Neural progenitor cell (in vitro differentiated cells): Measurements from ENCODE around the gene ATP4A. TPM values are rescaled to one million over a fixed set of nuclear protein-coding genes. Genes with fewer than 3 reads are reported as not detected.
A peak's percentile ranks its signal among the peaks of the same experiment; 100 is the strongest.

Experiments
- DNase-seq: peaks from one replicate; pipeline ENCODE4 v3.0.0-alpha.2; 2016; ENCODE audit warnings: low spot score
- H2AFZ ChIP-seq: fragments of 200-600 bp; sonication (generic); replicated peaks from 2 replicates; pipeline ENCODE4 v1.6.1; 2016; ENCODE audit warnings: antibody characterized with exemption
- H3F3A ChIP-seq: fragments of 200-600 bp; sonication (generic); 2 replicates; pipeline ENCODE4 v1.6.1; 2016; ENCODE audit warnings: antibody characterized with exemption, low read depth
- H3K27ac ChIP-seq: fragments of 200-600 bp; sonication (generic); 2 replicates; pipeline ENCODE4 v1.5.1; 2016; ENCODE audit warnings: mild to moderate bottlenecking
- H3K27me3 ChIP-seq: fragments of 200-600 bp; sonication (generic); 2 replicates; pipeline ENCODE4 v1.6.1; 2016; ENCODE audit warnings: mild to moderate bottlenecking, moderate library complexity
- H3K36me3 ChIP-seq: fragments of 200-600 bp; sonication (generic); 2 replicates; pipeline ENCODE4 v1.5.1; 2016
- H3K4me1 ChIP-seq: fragments of 200-600 bp; sonication (generic); 2 replicates; pipeline ENCODE4 v1.6.1; 2016; ENCODE audit warnings: mixed run types
- H3K4me2 ChIP-seq: fragments of 200-600 bp; sonication (generic); 2 replicates; pipeline ENCODE4 v1.6.1; 2016
- H3K4me3 ChIP-seq: fragments of 200-600 bp; sonication (generic); 2 replicates; pipeline ENCODE4 v1.5.1; 2016
- H3K79me2 ChIP-seq: fragments of 200-600 bp; sonication (generic); 2 replicates; pipeline ENCODE4 v1.6.1; 2016; ENCODE audit warnings: low read depth
- H3K9ac ChIP-seq: fragments of 200-600 bp; sonication (generic); 2 replicates; pipeline ENCODE4 v1.6.1; 2016
- H3K9me3 ChIP-seq: fragments of 200-600 bp; sonication (generic); 2 replicates; pipeline ENCODE4 v1.5.1; 2016; ENCODE audit warnings: low read depth
- H4K20me1 ChIP-seq: fragments of 200-600 bp; sonication (generic); 2 replicates; pipeline ENCODE4 v1.6.1; 2016; ENCODE audit warnings: low read depth
- H3K27ac Mint-ChIP-seq: 3 replicates; pipeline ENCODE4 v1.8.0; 2021; ENCODE audit warnings: mixed read lengths
- H3K27me3 Mint-ChIP-seq: 2 replicates; pipeline ENCODE4 v1.8.0; 2022; ENCODE audit warnings: low read depth, mild to moderate bottlenecking, inconsistent platforms, moderate library complexity, mixed read lengths; ENCODE audit not compliant: insufficient read depth
- H3K36me3 Mint-ChIP-seq: 3 replicates; pipeline ENCODE4 v1.8.0; 2021; ENCODE audit warnings: mixed read lengths
- H3K4me1 Mint-ChIP-seq: 3 replicates; pipeline ENCODE4 v1.8.0; 2021; ENCODE audit warnings: mixed read lengths
- H3K4me3 Mint-ChIP-seq: 3 replicates; pipeline ENCODE4 v1.8.0; 2021; ENCODE audit warnings: mild to moderate bottlenecking, moderate library complexity, mixed read lengths
- H3K9me3 Mint-ChIP-seq: 3 replicates; pipeline ENCODE4 v1.8.0; 2020; ENCODE audit warnings: mixed read lengths
- CTCF ChIP-seq: fragments of 200-600 bp; sonication (generic); IDR thresholded peaks from 2 replicates; pipeline ENCODE4 v1.5.1; 2017; ENCODE audit warnings: antibody characterized with exemption, mild to moderate bottlenecking
- EZH2 ChIP-seq: fragments of 200-600 bp; sonication (generic); IDR thresholded peaks from 2 replicates; pipeline ENCODE4 v1.6.1; 2017; ENCODE audit warnings: antibody characterized with exemption, mild to moderate bottlenecking, moderate library complexity
- EZH2phosphoT487 ChIP-seq: fragments of 200-600 bp; sonication (generic); IDR thresholded peaks from 2 replicates; pipeline ENCODE4 v1.6.1; 2017; ENCODE audit warnings: antibody characterized with exemption
- total RNA-seq: library from RNA; depleted of rRNA; stranded (reverse); fragments of >200 nt; gene quantifications from 2 replicates; pipeline ENCODE4 v1.2.3, GENCODE V29; 2015; ENCODE audit warnings: low replicate concordance

The ATP4A gene
- 0.12 TPM in 1 of 2 replicates, not detected in the other for total RNA-seq

DNA sequence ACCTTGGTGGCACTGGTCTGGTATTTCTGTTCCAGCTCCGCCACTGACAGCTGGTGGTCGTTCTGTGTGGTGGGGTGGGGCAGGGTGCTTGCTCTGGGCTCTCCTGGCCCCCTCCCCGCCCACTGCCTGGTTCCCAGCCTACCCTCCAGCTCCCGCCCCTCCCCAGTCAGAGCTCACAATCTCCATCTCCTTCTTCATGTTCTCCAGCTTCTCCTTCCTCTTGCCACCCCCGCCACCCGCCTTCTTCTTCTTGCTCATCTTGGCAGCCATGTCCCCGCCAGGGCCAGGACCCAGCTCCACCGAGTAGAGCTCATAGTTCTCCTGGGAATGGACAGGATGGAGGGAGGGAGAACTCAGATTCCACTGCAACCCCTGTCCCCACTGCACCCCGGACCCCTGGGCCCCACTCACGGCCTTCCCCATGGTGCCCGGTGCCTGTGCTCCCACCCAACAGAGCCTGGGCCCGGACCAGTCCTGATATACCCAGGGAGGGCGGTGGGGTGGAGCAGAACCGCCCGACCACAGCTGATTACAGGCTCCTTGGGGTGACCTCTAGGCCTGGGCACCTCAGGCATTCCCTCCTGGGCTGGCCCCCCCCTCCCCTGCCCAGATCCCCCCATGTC, at the start of gene ATP4A:
Gene ATP4A (minus strand): TSS at position 452 of the 623 bp plus-strand sequence. CDS start 29 bp downstream, at position 423.
- Histone ChIP-seq H4K20me1 (no peaks in the 10 kb centered on the region), H2AFZ (no peak within 1 kb of the TSS), H3K4me1 (no peaks in the 10 kb centered on the region), H3K27ac (no peak within 1 kb of the TSS), H3K79me2 (no peaks in the 10 kb centered on the region), H3K36me3 (no peaks in the 10 kb centered on the region), H3K9me3 (no peaks in the 10 kb centered on the region), H3K27me3 (peaks cover 51% of the 10 kb centered on the region), H3F3A (no peaks in the 10 kb centered on the region), H3K4me2 (no peak within 1 kb of the TSS), H3K4me3 (no peak within 1 kb of the TSS), H3K9ac (no peak within 1 kb of the TSS)
- H3K27me3 Mint-ChIP-seq: peaks cover 24% of the 10 kb centered on the region
- no peak for DNase-seq
- TF ChIP-seq EZH2 (no peak), CTCF (no peak), EZH2phosphoT487 (no peak)
- H3K4me1 Mint-ChIP-seq: no peaks in the 10 kb centered on the region
- no peak within 1 kb of the TSS for H3K27ac Mint-ChIP-seq
- H3K4me3 Mint-ChIP-seq: no peak within 1 kb of the TSS
- no peaks in the 10 kb centered on the region for H3K36me3 Mint-ChIP-seq
- no peaks in the 10 kb centered on the region for H3K9me3 Mint-ChIP-seq

DNA sequence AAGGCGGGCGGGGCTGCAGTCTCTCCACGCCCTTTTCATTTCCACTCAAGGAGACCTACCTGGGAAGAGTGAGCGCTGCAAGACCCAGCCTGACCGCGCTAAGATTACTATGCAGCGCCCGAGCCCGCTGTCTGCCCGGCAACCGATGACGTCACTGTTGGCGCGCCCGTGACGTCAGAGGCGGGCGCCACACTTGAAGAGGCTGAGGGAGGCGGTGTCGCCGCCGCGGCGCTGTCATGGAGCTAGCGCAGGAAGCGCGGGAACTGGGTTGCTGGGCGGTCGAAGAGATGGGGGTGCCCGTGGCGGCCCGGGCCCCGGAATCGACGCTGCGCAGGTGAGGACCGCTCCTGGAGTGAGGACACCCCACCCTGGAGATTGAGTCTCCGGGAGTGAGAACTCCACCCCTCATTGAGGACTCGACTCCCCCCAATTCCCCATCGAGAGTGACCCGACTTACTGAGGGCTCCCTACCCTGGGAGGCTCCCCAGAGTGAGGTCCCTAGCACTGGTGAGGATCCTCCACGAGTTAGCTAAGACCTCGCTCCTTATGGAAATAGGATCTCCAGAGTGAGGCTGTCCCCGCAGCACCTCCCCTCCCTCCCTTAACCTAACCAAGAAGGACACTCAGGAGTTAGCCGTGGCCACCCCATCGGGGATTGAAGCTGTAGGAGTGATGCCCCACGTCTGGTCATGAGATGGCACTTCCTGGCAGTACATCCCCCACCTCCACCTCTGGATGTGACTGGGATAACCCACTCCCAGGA, 49.3 kb upstream of the ATP4A start, which contains the start of gene HAUS5:
Gene HAUS5 (plus strand): TSS at position 177 of the 763 bp plus-strand sequence. CDS start 60 bp downstream, at position 237.
- Histone ChIP-seq H3K9me3 (no peaks in the 10 kb centered on the region), H3K79me2 (peaks cover 7% of the 10 kb centered on the region), H3K27ac (no peak within 1 kb of the TSS), H3K27me3 (peaks cover 6% of the 10 kb centered on the region), H3K36me3 (no peaks in the 10 kb centered on the region), H2AFZ (peak within 1 kb of the TSS; percentile 97), H3F3A (no peaks in the 10 kb centered on the region), H3K4me2 (peak within 1 kb of the TSS; percentile 99), H3K4me3 (peak within 1 kb of the TSS; percentile 83), H3K9ac (peak within 1 kb of the TSS; percentile 84), H4K20me1 (no peaks in the 10 kb centered on the region), H3K4me1 (no peaks in the 10 kb centered on the region)
- peak; percentile 4 for TF ChIP-seq CTCF
- TF ChIP-seq EZH2phosphoT487: no peak
- Mint-ChIP-seq H3K27ac (no peak within 1 kb of the TSS), H3K27me3 (peaks cover 15% of the 10 kb centered on the region), H3K4me1 (no peaks in the 10 kb centered on the region), H3K36me3 (peaks cover 2% of the 10 kb centered on the region), H3K4me3 (peak within 1 kb of the TSS; percentile 92), H3K9me3 (peaks cover 7% of the 10 kb centered on the region)
- DNase-seq: peak; percentile 97

GRCh38 chr19:35612224-35612558, 48.7 kb upstream of the ATP4A start:
- peak overlapping the region; percentile 99 for H3K4me2 ChIP-seq
- peak overlapping the region; percentile 83 for H3K4me3 ChIP-seq
- no peaks in the 10 kb centered on the region for H3K4me1 ChIP-seq
- H3K27me3 ChIP-seq: peaks cover 6% of the 10 kb centered on the region
- no peaks in the 10 kb centered on the region for H3K36me3 ChIP-seq
- H3K79me2 ChIP-seq: peaks cover 7% of the 10 kb centered on the region
- no peaks in the 10 kb centered on the region for H3K9me3 ChIP-seq
- peak overlapping the region; percentile 97 for H2AFZ ChIP-seq
- Mint-ChIP-seq H3K27me3 (peaks cover 15% of the 10 kb centered on the region), H3K36me3 (peaks cover 2% of the 10 kb centered on the region), H3K4me1 (no peaks in the 10 kb centered on the region), H3K27ac (no peak overlapping the region), H3K4me3 (peak overlapping the region; percentile 92), H3K9me3 (peaks cover 12% of the 10 kb centered on the region)
- TF ChIP-seq EZH2phosphoT487 (no peak), CTCF (no peak), EZH2 (peak; percentile 37)
- no peak for DNase-seq
- H3K27ac ChIP-seq: no peak overlapping the region
- H3F3A ChIP-seq: no peaks in the 10 kb centered on the region
- H3K9ac ChIP-seq: no peak overlapping the region
- H4K20me1 ChIP-seq: no peaks in the 10 kb centered on the region
